ENCODE results near the gene ITGB7.

ITGB7 gene

DNA sequence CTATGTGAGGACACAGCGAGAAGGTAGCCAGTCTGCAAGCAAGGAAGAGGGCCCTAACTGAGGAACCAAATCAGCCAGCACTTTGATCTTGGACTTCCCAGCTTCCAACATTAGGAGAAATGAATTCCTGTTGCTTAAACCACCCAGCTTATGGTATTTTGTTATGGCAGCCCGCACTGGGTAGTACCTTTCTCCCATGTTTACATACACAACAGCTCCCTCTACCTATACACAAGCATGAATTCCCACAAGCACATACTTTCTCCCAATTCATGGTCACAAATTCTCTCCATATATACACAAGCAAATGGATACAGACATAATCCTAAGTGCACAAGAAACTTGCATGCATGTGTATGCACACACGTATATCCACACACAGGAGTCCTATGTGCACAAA lies 7.4 kb downstream of the ITGB7 start:
- TF ChIP-seq FOXP2 (optimal IDR thresholded peaks at IDR 0.05; ENCODE audit: borderline replicate concordance, extremely low read depth, extremely low read length, insufficient read depth) (no peak), TAF1 (IDR thresholded peaks at IDR 0.05; ENCODE audit: borderline replicate concordance, insufficient read depth, low read length) (no peak), SIN3A (IDR thresholded peaks at IDR 0.05; ENCODE audit: borderline replicate concordance, insufficient read depth, low read length) (no peak), POLR2AphosphoS5 (IDR thresholded peaks at IDR 0.05; ENCODE audit: low read depth, low read length) (no peak)
- TF ChIP-seq, protein P1, sequence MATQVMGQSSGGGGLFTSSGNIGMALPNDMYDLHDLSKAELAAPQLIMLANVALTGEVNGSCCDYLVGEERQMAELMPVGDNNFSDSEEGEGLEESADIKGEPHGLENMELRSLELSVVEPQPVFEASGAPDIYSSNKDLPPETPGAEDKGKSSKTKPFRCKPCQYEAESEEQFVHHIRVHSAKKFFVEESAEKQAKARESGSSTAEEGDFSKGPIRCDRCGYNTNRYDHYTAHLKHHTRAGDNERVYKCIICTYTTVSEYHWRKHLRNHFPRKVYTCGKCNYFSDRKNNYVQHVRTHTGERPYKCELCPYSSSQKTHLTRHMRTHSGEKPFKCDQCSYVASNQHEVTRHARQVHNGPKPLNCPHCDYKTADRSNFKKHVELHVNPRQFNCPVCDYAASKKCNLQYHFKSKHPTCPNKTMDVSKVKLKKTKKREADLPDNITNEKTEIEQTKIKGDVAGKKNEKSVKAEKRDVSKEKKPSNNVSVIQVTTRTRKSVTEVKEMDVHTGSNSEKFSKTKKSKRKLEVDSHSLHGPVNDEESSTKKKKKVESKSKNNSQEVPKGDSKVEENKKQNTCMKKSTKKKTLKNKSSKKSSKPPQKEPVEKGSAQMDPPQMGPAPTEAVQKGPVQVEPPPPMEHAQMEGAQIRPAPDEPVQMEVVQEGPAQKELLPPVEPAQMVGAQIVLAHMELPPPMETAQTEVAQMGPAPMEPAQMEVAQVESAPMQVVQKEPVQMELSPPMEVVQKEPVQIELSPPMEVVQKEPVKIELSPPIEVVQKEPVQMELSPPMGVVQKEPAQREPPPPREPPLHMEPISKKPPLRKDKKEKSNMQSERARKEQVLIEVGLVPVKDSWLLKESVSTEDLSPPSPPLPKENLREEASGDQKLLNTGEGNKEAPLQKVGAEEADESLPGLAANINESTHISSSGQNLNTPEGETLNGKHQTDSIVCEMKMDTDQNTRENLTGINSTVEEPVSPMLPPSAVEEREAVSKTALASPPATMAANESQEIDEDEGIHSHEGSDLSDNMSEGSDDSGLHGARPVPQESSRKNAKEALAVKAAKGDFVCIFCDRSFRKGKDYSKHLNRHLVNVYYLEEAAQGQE (IDR thresholded peaks at IDR 0.05; ENCODE audit: insufficient read depth in 1 of 2, low read depth in 2 of 2, low read length in 2 of 2) = no peak

DNA sequence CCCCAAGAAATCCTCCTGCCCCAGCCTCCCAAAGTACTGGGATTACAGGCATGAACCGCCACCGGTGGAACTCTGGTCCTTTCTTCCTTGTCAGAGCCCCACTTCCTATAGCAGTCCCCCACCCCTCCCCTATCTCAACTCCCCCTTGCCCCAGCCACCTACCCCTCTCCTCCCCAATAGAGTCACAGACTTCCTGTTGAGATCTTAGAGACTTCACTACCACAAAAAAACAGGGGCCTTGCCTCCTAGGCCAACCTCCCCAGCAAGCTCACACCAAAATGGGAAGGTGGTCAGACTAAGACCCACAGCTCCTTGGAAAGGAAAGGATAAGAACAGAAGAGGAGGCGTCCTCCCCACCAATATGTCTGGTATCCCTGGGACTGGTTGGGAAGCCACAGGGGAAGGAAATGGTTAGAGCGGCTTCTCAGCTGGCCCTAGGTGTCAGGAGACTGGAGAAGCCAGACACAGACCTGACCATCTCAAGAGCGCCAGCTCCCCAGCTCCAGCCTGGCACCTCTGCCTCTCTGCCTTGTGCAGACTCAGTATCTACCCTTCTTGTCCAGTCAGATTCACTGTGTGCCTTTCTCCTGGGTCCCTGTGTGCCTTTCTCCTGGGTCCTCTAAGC lies 8.5 kb downstream of the ITGB7 start:
- TF ChIP-seq FOXP2 (optimal IDR thresholded peaks at IDR 0.05; ENCODE audit: borderline replicate concordance, extremely low read depth, extremely low read length, insufficient read depth) (no peak), POLR2AphosphoS5 (IDR thresholded peaks at IDR 0.05; ENCODE audit: low read depth, low read length) (no peak), SIN3A (IDR thresholded peaks at IDR 0.05; ENCODE audit: borderline replicate concordance, insufficient read depth, low read length) (no peak), TAF1 (IDR thresholded peaks at IDR 0.05; ENCODE audit: borderline replicate concordance, insufficient read depth, low read length) (no peak)
- TF ChIP-seq, protein P1 (IDR thresholded peaks at IDR 0.05; ENCODE audit: insufficient read depth in 1 of 2, low read depth in 2 of 2, low read length in 2 of 2) = no peak

DNA sequence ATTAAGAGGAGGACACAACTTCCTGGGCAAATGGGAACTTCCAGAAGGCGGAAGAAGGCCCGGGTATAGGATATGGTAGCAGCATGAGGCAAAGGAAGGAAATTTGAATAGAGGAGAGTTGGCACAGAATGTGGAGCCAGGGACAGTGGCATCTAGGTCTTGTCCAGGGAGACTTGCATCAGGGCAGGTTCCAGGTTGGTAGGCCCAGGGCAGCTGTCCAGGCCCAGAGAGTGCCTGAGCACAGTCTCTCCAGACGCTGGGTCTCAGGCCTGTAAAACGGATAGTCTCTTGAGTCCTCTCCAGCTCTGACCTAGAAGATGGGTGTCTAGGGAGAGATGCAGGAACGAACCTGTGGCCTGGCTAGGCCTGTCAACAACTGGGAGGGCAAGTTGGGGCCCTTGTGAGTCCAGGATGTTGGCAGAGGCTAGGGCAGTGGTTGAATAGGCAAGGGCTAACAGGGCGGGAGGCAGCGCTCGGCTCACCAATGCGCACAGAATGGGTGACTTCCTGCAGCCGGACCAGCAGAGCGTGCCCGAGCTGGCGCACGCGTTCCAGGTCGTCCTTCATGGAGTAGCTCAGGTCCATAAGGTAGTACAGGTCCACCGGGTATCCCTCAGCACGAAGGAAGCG lies 9.9 kb downstream of the ITGB7 start:
- no peak for TF ChIP-seq FOXP2 (optimal IDR thresholded peaks at IDR 0.05; ENCODE audit: borderline replicate concordance, extremely low read depth, extremely low read length, insufficient read depth)
- no peak for TF ChIP-seq POLR2AphosphoS5 (IDR thresholded peaks at IDR 0.05; ENCODE audit: low read depth, low read length)
- TF ChIP-seq, protein P1 (IDR thresholded peaks at IDR 0.05; ENCODE audit: insufficient read depth in 1 of 2, low read depth in 2 of 2, low read length in 2 of 2) = no peak
- no peak for TF ChIP-seq SIN3A (IDR thresholded peaks at IDR 0.05; ENCODE audit: borderline replicate concordance, insufficient read depth, low read length)
- TF ChIP-seq TAF1 (IDR thresholded peaks at IDR 0.05; ENCODE audit: borderline replicate concordance, insufficient read depth, low read length) = no peak

DNA sequence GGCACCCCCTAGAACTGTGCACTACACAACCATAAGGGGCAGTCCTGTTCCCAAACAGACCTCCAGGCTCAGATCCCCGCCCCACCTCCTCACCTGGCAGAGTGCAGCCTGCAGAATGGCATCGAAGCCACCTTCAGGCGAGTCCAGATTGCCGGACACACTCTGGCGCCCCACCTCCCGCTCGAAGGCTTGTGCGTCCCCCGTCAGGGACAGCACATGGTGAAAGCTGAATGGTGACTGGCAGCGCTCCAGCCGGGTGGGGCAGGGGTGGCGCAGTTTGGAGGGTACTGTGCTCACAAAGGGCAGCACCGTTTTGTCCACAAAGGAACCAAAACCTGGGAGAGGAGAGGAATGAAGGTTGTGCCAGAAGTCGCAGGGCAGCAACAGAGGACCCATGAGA lies 10.6 kb downstream of the ITGB7 start:
- no peak for TF ChIP-seq POLR2AphosphoS5 (IDR thresholded peaks at IDR 0.05; ENCODE audit: low read depth, low read length)
- no peak for TF ChIP-seq SIN3A (IDR thresholded peaks at IDR 0.05; ENCODE audit: borderline replicate concordance, insufficient read depth, low read length)
- TF ChIP-seq FOXP2 (optimal IDR thresholded peaks at IDR 0.05; ENCODE audit: borderline replicate concordance, extremely low read depth, extremely low read length, insufficient read depth) = no peak
- no peak for TF ChIP-seq TAF1 (IDR thresholded peaks at IDR 0.05; ENCODE audit: borderline replicate concordance, insufficient read depth, low read length)
- TF ChIP-seq, protein P1 (IDR thresholded peaks at IDR 0.05; ENCODE audit: insufficient read depth in 1 of 2, low read depth in 2 of 2, low read length in 2 of 2) = no peak

Data from PFSK-1 (cell line).